ENCODE data around the gene FAT3.

The FAT3 gene

DNA sequence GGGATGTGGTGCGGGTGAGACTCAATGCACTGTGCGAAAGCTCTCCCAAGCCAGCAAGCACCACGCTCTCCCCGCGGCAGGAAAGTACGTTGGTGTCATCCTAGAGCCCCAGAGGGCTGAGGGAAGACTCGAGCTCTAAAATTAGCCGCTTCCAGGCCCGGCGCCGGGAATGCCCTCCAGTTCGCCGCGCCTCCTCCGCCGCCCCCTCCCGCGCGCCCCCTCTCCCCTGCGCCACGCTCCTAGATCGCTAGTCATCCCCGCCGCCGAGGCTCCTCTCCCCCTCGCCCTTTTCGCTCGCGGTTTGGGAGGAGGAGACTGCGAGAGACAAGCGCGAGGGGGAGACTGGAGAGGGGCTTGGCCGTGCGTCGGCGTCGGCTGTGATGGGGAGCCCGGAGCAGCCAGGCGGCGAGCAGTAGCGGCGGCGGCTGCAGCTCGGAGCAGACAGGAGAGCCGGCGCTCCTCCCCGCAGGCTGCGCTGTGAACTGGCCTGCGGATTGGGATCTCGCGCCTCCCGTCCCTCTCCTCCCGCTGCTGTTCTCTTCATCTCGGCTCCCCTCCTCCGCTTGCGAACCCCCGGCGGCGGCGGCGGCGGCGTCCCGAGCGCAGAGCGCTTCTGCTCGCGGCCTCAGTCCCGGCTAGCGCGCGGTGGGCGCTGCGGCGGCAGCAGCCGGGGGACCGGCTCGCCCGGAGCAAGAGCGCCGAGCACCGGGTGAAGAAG, at the start of gene FAT3:
Gene FAT3, plus strand, starts transcription at position 412 of the 718 bp plus-strand sequence. CDS start 127,295 bp downstream, outside the sequence.
- no peak for DNase-seq

DNA sequence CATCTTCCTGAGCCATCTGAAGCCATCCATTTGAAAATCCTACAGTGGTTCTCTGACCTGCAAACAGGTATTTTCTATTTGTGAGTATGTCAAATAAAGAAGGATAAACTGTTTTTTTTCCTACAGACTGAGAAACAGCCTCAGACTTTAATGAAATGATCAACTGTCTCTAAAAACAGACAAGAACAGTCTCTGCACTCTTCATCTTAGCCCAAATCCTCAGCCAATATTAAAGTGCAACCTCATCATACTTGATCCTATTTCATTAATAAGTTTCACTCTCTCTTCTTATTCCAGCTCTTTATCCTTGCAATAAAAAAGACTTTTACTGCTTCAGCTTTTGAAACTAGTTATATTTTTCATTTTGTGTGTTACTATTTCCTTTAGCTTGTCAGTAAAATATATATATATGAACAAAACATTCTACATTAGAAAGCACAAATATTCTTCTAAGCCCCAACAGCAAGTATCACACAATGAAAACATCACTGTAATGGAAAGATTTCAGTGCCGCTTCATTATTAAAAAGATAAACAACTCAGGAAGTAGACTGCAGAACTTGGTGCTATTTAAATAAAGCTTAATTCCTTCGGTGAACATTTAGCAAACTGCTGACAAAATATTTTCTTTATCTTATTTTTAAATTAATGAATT, 45.5 kb upstream of the FAT3 start:
- DNase-seq, result no peak

GRCh38 chr11:92180226-92180625, 44.4 kb upstream of the FAT3 start:
- no peak for DNase-seq

- DNase-seq, result no peak
Measured at GRCh38 chr11:92180664-92181251, 43.9 kb upstream of the FAT3 start.

DNA sequence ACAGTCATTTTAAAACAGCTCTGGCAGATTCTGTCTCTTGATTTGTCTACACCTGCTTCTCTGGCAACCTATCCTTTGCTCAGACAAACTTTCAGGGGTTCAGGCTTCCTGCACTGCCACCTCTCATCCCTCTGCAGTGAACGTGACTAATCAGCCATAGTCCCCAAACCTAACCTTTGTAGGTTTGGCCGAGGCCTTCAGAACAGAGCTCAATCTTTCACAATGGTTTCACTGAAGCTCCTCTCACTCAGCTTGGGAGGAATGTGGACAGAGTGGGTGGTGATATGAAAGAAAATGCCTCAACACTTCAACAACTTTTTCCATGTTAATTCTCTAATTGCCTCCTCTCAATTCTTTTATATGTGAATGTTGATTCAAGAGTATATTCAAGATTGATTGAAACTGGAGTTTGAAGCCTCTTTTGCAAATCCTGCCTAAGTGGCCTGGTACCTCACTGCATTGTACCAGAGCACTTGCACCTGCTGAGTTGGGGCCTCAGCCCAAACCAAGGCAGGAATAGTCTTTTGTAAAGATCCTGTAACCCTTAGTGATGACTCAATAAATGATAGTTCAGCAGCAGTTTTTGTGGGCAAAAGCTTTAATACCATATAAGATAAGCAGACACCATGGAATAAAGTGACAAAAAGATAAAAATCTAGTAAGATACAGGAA, 33.9 kb upstream of the FAT3 start:
- DNase-seq, result no peak

GRCh38 chr11:92192141-92192540, 32.5 kb upstream of the FAT3 start:
- DNase-seq, result no peak

DNA sequence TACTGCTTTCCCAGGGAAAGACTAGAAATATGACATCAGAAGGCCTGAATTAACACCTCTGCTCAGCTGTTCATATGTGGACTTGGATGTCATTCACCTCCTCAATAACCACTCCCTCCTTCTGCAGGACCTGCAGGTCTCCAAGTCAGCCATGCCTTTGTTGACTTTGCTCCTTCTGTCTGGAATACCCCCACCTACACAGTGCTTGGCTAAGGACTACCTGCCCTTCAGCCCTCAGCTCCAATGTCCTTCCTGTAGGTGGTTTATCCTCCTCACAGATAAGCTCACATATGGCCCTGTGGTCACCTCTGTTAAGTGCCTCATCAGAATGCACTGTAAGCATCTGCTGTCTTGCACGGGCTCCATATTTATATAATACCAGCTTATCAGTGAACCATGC, 26.4 kb upstream of the FAT3 start:
- no peak for DNase-seq

GRCh38 chr11:92199991-92200390, 24.6 kb upstream of the FAT3 start:
- DNase-seq, result no peak

DNA sequence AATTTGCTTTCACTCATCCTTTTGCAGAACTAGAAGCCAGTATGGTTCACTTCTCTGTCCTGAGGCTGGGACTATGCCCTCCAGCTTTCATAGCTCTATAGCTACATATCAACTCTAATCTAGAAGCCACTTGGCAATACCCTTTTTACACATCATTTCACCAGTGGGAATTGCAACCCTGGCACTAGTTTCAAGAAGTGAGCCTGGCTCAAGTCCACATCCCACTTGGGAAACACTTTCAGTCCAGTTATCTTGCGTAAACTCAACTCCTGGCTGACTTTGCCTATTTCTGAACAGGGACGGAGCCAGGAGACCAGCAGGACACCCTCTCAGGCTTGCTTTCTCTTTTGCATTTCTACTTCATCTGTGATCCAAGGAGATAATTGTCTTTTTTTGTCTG, 19.9 kb upstream of the FAT3 start:
- no peak for DNase-seq

DNA sequence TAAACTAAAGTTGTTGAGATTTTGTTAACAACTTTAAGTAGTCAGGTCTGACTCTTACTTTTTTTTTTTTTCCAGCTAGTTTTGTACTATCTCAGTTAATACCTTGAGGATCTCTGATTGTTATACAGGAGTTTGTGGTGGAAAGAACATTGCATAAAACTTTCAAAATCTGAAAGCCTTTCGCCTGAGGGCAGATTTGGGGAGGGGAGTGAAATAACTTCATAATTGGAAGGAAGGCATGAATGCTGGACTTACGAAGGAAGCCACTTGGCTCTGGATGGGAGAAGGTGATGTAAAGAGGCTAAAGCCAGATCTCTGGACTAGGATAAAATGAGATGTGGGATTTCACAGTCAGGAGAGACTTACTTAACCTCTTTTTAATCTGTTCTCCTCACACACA, 18.2 kb upstream of the FAT3 start:
- no peak for DNase-seq

DNA sequence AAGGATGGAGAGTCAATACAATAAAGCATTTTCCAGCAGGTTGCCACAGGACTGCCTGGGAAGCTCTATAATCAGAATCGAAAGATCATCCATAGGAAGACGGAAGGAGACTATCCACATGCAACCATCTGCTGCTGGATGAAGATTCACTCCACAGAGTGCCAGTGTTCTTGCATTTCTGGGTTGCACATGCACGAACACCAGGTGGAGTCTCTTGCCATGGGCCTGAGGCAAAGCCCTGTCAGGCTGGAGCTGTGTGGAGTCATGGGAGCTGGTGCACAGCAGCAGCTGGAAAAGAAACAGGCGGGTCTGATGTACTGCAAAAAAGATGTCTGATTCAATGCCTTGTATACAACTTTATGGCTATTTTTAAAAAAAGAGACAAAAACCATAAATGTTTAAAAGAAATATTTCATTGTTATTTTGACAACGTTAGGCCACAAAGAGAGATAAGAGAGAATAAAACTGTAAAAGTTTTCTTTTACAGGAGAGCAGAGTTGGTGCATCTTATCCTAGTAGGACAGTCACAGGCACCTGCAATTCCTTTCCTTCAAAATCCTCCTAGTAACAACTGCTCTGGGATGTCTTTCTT, 12.9 kb upstream of the FAT3 start:
- DNase-seq, result no peak

DNA sequence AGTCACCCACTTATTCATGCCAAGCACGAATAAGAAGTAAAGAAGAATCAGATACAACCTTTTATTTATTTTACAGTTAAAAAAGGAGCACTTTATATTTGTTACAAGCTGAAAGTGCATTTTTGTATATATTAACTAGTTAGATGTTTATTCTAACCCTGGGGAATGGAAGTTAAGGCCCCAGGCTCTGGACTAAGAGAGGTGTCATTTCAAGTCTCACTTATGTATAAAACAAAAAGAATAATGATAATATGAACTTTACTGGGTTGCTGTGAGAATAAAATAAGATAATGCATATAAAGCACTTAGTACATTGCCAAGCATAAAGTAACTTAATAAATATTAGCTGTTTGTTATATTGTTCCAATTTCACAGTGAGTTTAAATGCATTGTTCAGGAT, 12.1 kb upstream of the FAT3 start:
- no peak for DNase-seq

DNA sequence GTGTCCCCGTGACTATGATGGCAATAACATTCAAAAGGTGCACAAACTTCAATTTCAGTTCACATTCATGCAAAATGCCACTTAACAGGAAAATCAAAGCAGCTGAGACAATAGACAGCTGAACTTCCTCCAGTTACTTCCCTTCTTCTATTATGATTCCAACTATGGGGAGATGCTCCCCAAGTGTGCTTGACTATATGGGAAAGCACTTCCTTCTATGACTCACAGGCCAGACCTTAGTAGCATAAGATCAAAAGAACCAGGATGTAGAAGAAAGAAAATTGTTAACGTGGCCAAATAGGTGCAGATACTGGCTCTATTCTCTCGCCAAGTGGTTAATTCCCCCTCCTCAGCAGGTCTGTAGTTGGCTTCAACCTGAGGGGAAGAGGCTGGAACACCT, 7.8 kb upstream of the FAT3 start:
- DNase-seq, result no peak

- DNase-seq, result no peak
Measured at GRCh38 chr11:92219476-92219875, 5.1 kb upstream of the FAT3 start.

- no peak for DNase-seq
Measured at GRCh38 chr11:92222701-92223100, 1.9 kb upstream of the FAT3 start.

GRCh38 chr11:92224054-92224406, 588 bp upstream of the FAT3 start:
- no peak for DNase-seq

DNA sequence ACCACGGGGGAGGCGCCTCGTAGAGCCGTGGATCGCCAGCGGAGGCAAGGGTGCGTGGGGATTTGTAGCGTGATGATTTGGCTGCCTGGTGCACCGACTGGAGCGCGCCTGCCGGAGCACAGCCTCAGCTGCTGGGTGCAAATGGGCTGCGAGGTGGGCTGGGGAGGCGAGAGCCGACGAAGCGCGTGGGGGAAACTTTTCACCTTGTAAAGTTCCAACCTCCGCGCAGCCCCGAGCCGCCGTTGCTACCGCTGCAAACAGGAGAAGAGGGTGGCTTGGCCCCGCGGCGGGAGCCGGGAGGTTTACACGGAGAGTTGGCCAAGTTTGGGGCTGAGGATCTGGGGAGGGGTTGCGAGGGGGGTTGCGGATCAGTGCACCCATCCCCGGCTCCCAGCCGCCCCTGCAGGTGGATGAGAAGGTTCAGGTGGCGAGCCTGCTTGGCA, 528 bp downstream of the FAT3 start:
- DNase-seq, result no peak

DNA sequence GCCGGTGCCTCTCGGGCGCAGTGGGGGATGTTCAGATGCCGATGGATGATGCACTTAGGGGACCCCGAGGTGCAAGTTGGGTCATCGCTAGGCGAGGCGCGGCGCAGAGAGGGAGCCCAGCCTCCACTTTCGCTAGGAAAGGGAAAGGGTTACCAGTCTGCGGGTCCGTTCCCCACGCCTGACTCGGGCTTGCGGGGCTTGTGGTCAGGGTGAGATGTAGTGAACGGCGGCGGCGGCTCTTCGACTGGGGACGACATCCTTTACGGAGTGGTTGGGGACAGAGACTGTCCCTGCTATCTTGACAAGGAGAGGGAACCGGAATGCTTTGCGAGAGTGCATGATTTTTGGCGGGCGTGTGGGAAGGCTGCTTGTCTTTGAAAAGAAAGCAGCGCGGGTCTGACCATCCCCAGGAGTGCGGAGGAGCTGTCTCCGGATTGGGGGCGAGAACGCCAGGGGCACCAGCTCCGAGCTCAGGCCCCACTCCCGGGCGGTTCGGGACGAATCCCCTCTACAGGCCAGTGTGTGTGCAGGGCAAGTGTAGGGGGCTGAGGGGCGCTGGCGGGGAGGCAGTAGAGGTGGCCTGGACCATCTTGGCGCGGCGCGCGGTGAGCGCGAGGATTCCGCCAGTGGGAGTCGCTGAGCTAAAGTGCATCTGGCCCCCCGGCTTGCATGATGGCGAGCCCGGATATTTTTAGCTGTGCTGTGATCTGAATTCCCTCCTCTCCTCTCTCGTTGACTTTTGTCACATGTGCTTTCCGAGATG, 1.1 kb downstream of the FAT3 start:
- no peak for DNase-seq

GRCh38 chr11:92226331-92227229, 2.0 kb downstream of the FAT3 start:
- no peak for DNase-seq

DNA sequence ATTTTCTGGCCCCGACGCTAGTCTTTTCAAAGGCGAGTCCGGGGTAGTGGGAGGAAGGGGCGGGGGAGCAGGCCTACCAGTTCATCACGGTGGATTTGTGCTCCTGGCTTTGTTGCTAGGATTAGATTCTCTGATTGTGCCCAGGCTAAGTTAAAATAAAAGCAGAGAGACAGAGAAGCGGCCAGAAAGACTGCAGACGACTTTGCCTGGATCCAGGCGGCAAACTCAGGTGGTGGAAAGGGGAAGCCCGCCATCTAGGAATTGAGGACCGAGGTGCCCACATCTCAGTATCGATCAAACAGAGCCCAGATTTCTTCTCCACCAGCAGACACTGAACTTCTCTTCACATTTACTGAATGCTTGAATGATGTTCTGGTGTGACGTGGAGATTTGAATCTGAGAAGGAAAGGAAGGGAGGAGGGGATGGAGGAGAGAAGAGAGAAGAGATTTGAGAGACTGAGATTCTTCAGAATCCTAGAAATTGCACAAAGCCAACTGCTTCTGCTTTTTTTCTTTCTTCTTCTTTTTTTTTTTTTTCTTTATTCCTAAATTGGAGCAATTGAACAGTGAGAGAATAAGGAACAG, 2.7 kb downstream of the FAT3 start:
- DNase-seq, result no peak
